Measurements from ENCODE around the gene SOX2.

SOX2 gene

GRCh38 chr3:181718369-181718768 lies 6.6 kb downstream of the SOX2 start:
- no peaks in the 10 kb centered on the region for H3K9me3 ChIP-seq (replicated peaks; ENCODE audit: low read length)
- peaks cover 100% of the 10 kb centered on the region for H3K27me3 ChIP-seq (ENCODE audit: control insufficient read depth, insufficient read depth, low read length)
- H3K4me2 ChIP-seq (ENCODE audit: low read length), result no peak overlapping the region
- no peaks in the 10 kb centered on the region for H3K36me3 ChIP-seq (ENCODE audit: insufficient read depth, low read length)
- no peak overlapping the region for H3K9ac ChIP-seq (ENCODE audit: low read depth, low read length)
- H3K4me1 ChIP-seq (ENCODE audit: control insufficient read depth, insufficient read depth, low read length), result no peaks in the 10 kb centered on the region
- H3K4me3 ChIP-seq (ENCODE audit: low read length), result no peak overlapping the region

- peaks cover 100% of the 10 kb centered on the region for H3K27me3 ChIP-seq (ENCODE audit: control insufficient read depth, insufficient read depth, low read length)
- H3K4me1 ChIP-seq (ENCODE audit: control insufficient read depth, insufficient read depth, low read length), result no peaks in the 10 kb centered on the region
- no peaks in the 10 kb centered on the region for H3K9me3 ChIP-seq (replicated peaks; ENCODE audit: low read length)
- H3K36me3 ChIP-seq (ENCODE audit: insufficient read depth, low read length), result no peaks in the 10 kb centered on the region
- no peak overlapping the region for H3K9ac ChIP-seq (ENCODE audit: low read depth, low read length)
- no peak overlapping the region for H3K4me3 ChIP-seq (ENCODE audit: low read length)
- H3K4me2 ChIP-seq (ENCODE audit: low read length), result no peak overlapping the region
Measured at GRCh38 chr3:181718987-181719911, 7.5 kb downstream of the SOX2 start.

- Histone ChIP-seq H3K4me3 (ENCODE audit: low read length) (no peak overlapping the region), H3K36me3 (ENCODE audit: insufficient read depth, low read length) (no peaks in the 10 kb centered on the region), H3K9me3 (replicated peaks; ENCODE audit: low read length) (no peaks in the 10 kb centered on the region), H3K4me2 (ENCODE audit: low read length) (no peak overlapping the region), H3K9ac (ENCODE audit: low read depth, low read length) (no peak overlapping the region), H3K4me1 (ENCODE audit: control insufficient read depth, insufficient read depth, low read length) (no peaks in the 10 kb centered on the region), H3K27me3 (ENCODE audit: control insufficient read depth, insufficient read depth, low read length) (peaks cover 100% of the 10 kb centered on the region)
Measured at GRCh38 chr3:181719991-181720680, 8.4 kb downstream of the SOX2 start.

- H3K9ac ChIP-seq (ENCODE audit: low read depth, low read length), result no peak overlapping the region
- H3K4me1 ChIP-seq (ENCODE audit: control insufficient read depth, insufficient read depth, low read length), result no peaks in the 10 kb centered on the region
- H3K27me3 ChIP-seq (ENCODE audit: control insufficient read depth, insufficient read depth, low read length), result peaks cover 99% of the 10 kb centered on the region
- no peaks in the 10 kb centered on the region for H3K9me3 ChIP-seq (replicated peaks; ENCODE audit: low read length)
- H3K4me2 ChIP-seq (ENCODE audit: low read length), result no peak overlapping the region
- no peaks in the 10 kb centered on the region for H3K36me3 ChIP-seq (ENCODE audit: insufficient read depth, low read length)
- H3K4me3 ChIP-seq (ENCODE audit: low read length), result no peak overlapping the region
Measured at GRCh38 chr3:181721046-181721875, 9.5 kb downstream of the SOX2 start.

GRCh38 chr3:181722156-181722555 lies 10.4 kb downstream of the SOX2 start:
- H3K36me3 ChIP-seq (ENCODE audit: insufficient read depth, low read length), result no peaks in the 10 kb centered on the region
- no peak overlapping the region for H3K9ac ChIP-seq (ENCODE audit: low read depth, low read length)
- H3K4me2 ChIP-seq (ENCODE audit: low read length), result no peak overlapping the region
- H3K4me3 ChIP-seq (ENCODE audit: low read length), result no peak overlapping the region
- H3K4me1 ChIP-seq (ENCODE audit: control insufficient read depth, insufficient read depth, low read length), result peaks cover 5% of the 10 kb centered on the region
- H3K9me3 ChIP-seq (replicated peaks; ENCODE audit: low read length), result no peaks in the 10 kb centered on the region
- peaks cover 99% of the 10 kb centered on the region for H3K27me3 ChIP-seq (ENCODE audit: control insufficient read depth, insufficient read depth, low read length)

- H3K4me1 ChIP-seq (ENCODE audit: control insufficient read depth, insufficient read depth, low read length), result peaks cover 8% of the 10 kb centered on the region
- no peaks in the 10 kb centered on the region for H3K9me3 ChIP-seq (replicated peaks; ENCODE audit: low read length)
- no peak overlapping the region for H3K4me3 ChIP-seq (ENCODE audit: low read length)
- H3K27me3 ChIP-seq (ENCODE audit: control insufficient read depth, insufficient read depth, low read length), result peaks cover 99% of the 10 kb centered on the region
- no peak overlapping the region for H3K4me2 ChIP-seq (ENCODE audit: low read length)
- no peak overlapping the region for H3K9ac ChIP-seq (ENCODE audit: low read depth, low read length)
- H3K36me3 ChIP-seq (ENCODE audit: insufficient read depth, low read length), result no peaks in the 10 kb centered on the region
Measured at GRCh38 chr3:181722766-181723425, 11.2 kb downstream of the SOX2 start.

GRCh38 chr3:181723625-181724191 lies 12.0 kb downstream of the SOX2 start:
- no peaks in the 10 kb centered on the region for H3K36me3 ChIP-seq (ENCODE audit: insufficient read depth, low read length)
- no peak overlapping the region for H3K9ac ChIP-seq (ENCODE audit: low read depth, low read length)
- H3K9me3 ChIP-seq (replicated peaks; ENCODE audit: low read length), result no peaks in the 10 kb centered on the region
- no peak overlapping the region for H3K4me2 ChIP-seq (ENCODE audit: low read length)
- H3K4me1 ChIP-seq (ENCODE audit: control insufficient read depth, insufficient read depth, low read length), result peaks cover 8% of the 10 kb centered on the region
- peaks cover 99% of the 10 kb centered on the region for H3K27me3 ChIP-seq (ENCODE audit: control insufficient read depth, insufficient read depth, low read length)
- H3K4me3 ChIP-seq (ENCODE audit: low read length), result no peak overlapping the region

- H3K4me1 ChIP-seq (ENCODE audit: control insufficient read depth, insufficient read depth, low read length), result peaks cover 8% of the 10 kb centered on the region
- no peaks in the 10 kb centered on the region for H3K9me3 ChIP-seq (replicated peaks; ENCODE audit: low read length)
Measured at GRCh38 chr3:181724192-181724965, 12.7 kb downstream of the SOX2 start.

GRCh38 chr3:181725131-181725731 lies 13.5 kb downstream of the SOX2 start:
- Histone ChIP-seq H3K4me1 (ENCODE audit: control insufficient read depth, insufficient read depth, low read length) (peaks cover 8% of the 10 kb centered on the region), H3K36me3 (ENCODE audit: insufficient read depth, low read length) (no peaks in the 10 kb centered on the region), H3K9me3 (replicated peaks; ENCODE audit: low read length) (no peaks in the 10 kb centered on the region)

More at GRCh38 chr3:181724192-181724965, 12.7 kb downstream of the SOX2 start:
- H3K4me3 ChIP-seq (ENCODE audit: low read length), result no peak overlapping the region
- H3K4me2 ChIP-seq (ENCODE audit: low read length), result no peak overlapping the region
- H3K27me3 ChIP-seq (ENCODE audit: control insufficient read depth, insufficient read depth, low read length), result peaks cover 99% of the 10 kb centered on the region
- H3K36me3 ChIP-seq (ENCODE audit: insufficient read depth, low read length), result no peaks in the 10 kb centered on the region
- no peak overlapping the region for H3K9ac ChIP-seq (ENCODE audit: low read depth, low read length)

GRCh38 chr3:181725830-181726229 lies 14.1 kb downstream of the SOX2 start:
- Histone ChIP-seq H3K4me2 (ENCODE audit: low read length) (no peak overlapping the region), H3K9me3 (replicated peaks; ENCODE audit: low read length) (no peaks in the 10 kb centered on the region), H3K4me3 (ENCODE audit: low read length) (no peak overlapping the region), H3K36me3 (ENCODE audit: insufficient read depth, low read length) (no peaks in the 10 kb centered on the region), H3K9ac (ENCODE audit: low read depth, low read length) (no peak overlapping the region), H3K27me3 (ENCODE audit: control insufficient read depth, insufficient read depth, low read length) (peaks cover 99% of the 10 kb centered on the region), H3K4me1 (ENCODE audit: control insufficient read depth, insufficient read depth, low read length) (peaks cover 8% of the 10 kb centered on the region)

More at GRCh38 chr3:181725131-181725731, 13.5 kb downstream of the SOX2 start:
- Histone ChIP-seq H3K4me2 (ENCODE audit: low read length) (no peak overlapping the region), H3K4me3 (ENCODE audit: low read length) (no peak overlapping the region), H3K27me3 (ENCODE audit: control insufficient read depth, insufficient read depth, low read length) (peaks cover 99% of the 10 kb centered on the region), H3K9ac (ENCODE audit: low read depth, low read length) (no peak overlapping the region)

All from skeletal muscle satellite cell (primary cell).